GM12892 (cell line): Measurements from ENCODE around the gene RGS16.

Experiments
- POLR2A ChIP-seq: IDR thresholded peaks from 2 replicates; pipeline ENCODE4 v1.6.1; 2011; ENCODE audit warnings: low read depth, low read length, control low read depth
- POLR2AphosphoS5 ChIP-seq: IDR thresholded peaks from 2 replicates; pipeline ENCODE4 v1.6.1; 2011; ENCODE audit warnings: low read depth, low read length, control low read depth
- TAF1 ChIP-seq: IDR thresholded peaks from 2 replicates; pipeline ENCODE4 v1.6.1; 2011; ENCODE audit warnings: low read depth, mild to moderate bottlenecking, control low read depth, low read length, borderline replicate concordance

DNA sequence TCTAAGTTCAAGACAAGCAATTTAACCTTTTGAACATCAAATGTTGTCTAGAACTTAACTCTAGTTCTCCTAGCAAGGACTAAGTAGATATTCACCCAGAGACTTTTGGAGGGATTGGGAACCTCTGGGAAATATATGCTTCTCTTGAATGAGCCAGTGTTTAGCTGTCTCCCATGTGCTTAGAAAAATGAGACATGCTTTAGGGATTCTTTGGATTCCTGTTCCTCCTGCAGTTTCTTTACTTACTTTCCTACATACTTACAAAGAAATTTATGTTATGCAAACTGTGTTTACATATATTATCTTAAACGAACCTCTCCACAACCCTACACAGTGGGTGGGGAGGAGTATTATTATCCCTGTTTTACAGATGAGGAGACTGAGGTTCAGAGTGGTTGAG lies 54.4 kb downstream of the RGS16 start:
- TF ChIP-seq POLR2A: no peak
- no peak for TF ChIP-seq POLR2AphosphoS5
- no peak for TF ChIP-seq TAF1
